Activated CD4-positive, CD25-positive, alpha-beta regulatory T cell treated with anti-CD3 and anti-CD28 coated beads, Interleukin-2, amount 50 U/mL, for 72 hours (primary cell): ENCODE measurements around the gene ENKUR.

Experiments
- DNase-seq: peaks from one replicate; pipeline ENCODE4 v3.0.0; 2021

Gene ENKUR

GRCh38 chr10:24938525-24938924, 77.4 kb downstream of the ENKUR start:
- no peak for DNase-seq

DNA sequence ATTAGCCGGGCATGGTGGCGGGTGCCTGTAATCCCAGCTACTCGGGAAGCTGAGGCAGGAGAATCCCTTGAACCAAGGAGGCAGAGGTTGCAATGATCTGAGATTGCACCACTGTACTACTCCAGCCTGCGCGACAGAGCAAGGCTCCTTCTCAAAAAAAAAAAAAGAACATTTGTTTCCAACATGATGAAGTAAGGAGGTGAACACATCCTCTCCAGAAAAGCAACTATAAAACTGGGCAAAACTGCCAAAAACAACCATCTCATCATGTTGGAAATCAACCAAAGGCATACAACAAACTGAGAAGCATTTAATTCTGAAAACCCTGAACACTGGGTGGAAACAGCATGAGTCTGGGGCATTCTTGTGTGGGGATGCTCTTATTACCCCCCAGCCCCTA, 77.9 kb downstream of the ENKUR start:
- no peak for DNase-seq

DNA sequence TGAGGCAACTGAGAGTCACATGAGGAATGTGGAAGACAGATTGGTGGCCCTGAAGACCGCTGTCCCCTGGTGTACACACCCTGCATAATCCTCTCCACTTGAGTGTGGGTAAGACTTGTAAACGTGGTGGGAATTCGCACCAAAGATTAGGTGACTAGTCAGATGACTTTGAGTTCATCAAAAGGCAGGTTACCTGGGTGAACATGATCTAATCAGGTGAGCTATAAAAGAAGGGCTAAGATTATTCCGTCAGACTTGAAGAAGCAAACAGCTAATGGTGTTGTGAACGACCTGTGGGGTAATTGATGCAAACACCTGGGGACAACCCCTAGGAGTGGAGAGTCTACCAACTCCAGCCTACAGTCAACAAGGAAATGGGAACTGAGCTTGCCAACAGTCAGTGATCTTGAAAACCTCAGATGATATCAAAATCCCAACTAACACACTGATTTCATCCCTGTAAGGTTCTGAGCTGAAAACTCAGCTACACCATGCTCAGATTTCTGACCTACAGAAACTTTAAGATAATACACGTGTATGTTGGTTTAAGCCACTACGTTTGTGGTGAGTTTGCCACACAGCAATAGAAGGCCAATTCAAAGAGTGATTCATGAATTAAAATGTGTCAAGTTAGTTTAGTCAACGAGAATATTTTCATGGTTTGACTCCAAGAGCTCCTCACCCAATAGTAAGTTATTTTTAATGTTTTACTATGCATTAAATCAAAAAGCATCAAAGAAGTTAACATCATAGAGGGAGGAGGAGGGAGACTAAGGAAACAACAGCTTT, 80.3 kb downstream of the ENKUR start:
- no peak for DNase-seq
